Loucy (cell line): ENCODE results near the gene PREX1.

Experiments used
- H2AFZ ChIP-seq: fragments of 200-600 bp; sonication (generic); 2 replicates; pipeline ENCODE4 v1.6.0; 2016; ENCODE audit warnings: antibody characterized with exemption, mild to moderate bottlenecking, low read length, moderate library complexity
- H3F3A ChIP-seq: fragments of 200-600 bp; 2 replicates; pipeline ENCODE4 v1.6.0; 2016; ENCODE audit warnings: antibody characterized with exemption, low read depth, mild to moderate bottlenecking
- H3K27me3 ChIP-seq: fragments of 200-600 bp; sonication (generic); 2 replicates; pipeline ENCODE4 v1.6.1; 2014; ENCODE audit warnings: low read length, mild to moderate bottlenecking; ENCODE audit not compliant: insufficient read depth, poor library complexity, severe bottlenecking
- H3K36me3 ChIP-seq: fragments of 200-600 bp; sonication (generic); 2 replicates; pipeline ENCODE4 v1.6.1; 2016; ENCODE audit warnings: low read length; ENCODE audit not compliant: insufficient read depth
- H3K4me1 ChIP-seq: fragments of 200-600 bp; sonication (generic); 2 replicates; pipeline ENCODE4 v1.5.1; 2014; ENCODE audit warnings: low read length, mild to moderate bottlenecking; ENCODE audit not compliant: insufficient read depth, poor library complexity, severe bottlenecking
- H3K4me2 ChIP-seq: fragments of 200-600 bp; sonication (generic); 2 replicates; pipeline ENCODE4 v1.6.0; 2014; ENCODE audit warnings: antibody characterized with exemption, low read length, low read depth, mild to moderate bottlenecking; ENCODE audit not compliant: poor library complexity, severe bottlenecking
- H3K4me3 ChIP-seq: fragments of 200-600 bp; sonication (generic); 2 replicates; pipeline ENCODE4 v1.5.1; 2014; ENCODE audit warnings: low read length, mild to moderate bottlenecking, mixed read lengths; ENCODE audit not compliant: poor library complexity, severe bottlenecking
- H3K79me2 ChIP-seq: fragments of 200-600 bp; sonication (generic); 2 replicates; pipeline ENCODE4 v1.6.1; 2014; ENCODE audit warnings: low read length; ENCODE audit not compliant: insufficient read depth
- H3K9ac ChIP-seq: fragments of 200-600 bp; sonication (generic); 2 replicates; pipeline ENCODE4 v1.6.0; 2014; ENCODE audit warnings: mild to moderate bottlenecking, low read depth, low read length, moderate library complexity; ENCODE audit not compliant: poor library complexity, severe bottlenecking
- H3K9me2 ChIP-seq: fragments of 200-600 bp; sonication (generic); replicated peaks from 2 replicates; pipeline ENCODE4 v1.6.1; 2016; ENCODE audit warnings: low read depth, low read length, mixed read lengths
- H3K9me3 ChIP-seq: fragments of 200-600 bp; sonication (generic); 2 replicates; pipeline ENCODE4 v1.6.1; 2014; ENCODE audit warnings: mild to moderate bottlenecking, antibody characterized with exemption, low read length, low read depth; ENCODE audit not compliant: insufficient read depth
- H4K20me1 ChIP-seq: fragments of 200-600 bp; sonication (generic); 2 replicates; pipeline ENCODE4 v1.6.0; 2014; ENCODE audit warnings: antibody characterized with exemption, low read length, mild to moderate bottlenecking; ENCODE audit not compliant: insufficient read depth, poor library complexity, severe bottlenecking
- CTCF ChIP-seq: fragments of 200-600 bp; sonication (generic); conservative IDR thresholded peaks from 2 replicates; pipeline ENCODE4 v1.5.1; 2014; ENCODE audit warnings: mild to moderate bottlenecking, antibody characterized with exemption, low read length
- EZH2phosphoT487 ChIP-seq: fragments of 200-600 bp; IDR thresholded peaks from 2 replicates; pipeline ENCODE4 v1.6.1; 2018; ENCODE audit warnings: antibody characterized with exemption, mild to moderate bottlenecking, moderate library complexity, borderline replicate concordance

Gene PREX1

GRCh38 chr20:48789781-48790472, 37.9 kb downstream of the PREX1 start:
- peaks cover 12% of the 10 kb centered on the region for H3K4me1 ChIP-seq
- H4K20me1 ChIP-seq = peaks cover 5% of the 10 kb centered on the region
- H2AFZ ChIP-seq = no peak overlapping the region
- H3F3A ChIP-seq = no peaks in the 10 kb centered on the region
- H3K4me3 ChIP-seq = no peak overlapping the region
- no peaks in the 10 kb centered on the region for H3K36me3 ChIP-seq
- no peak overlapping the region for H3K4me2 ChIP-seq
- H3K9me3 ChIP-seq = no peaks in the 10 kb centered on the region
- H3K9me2 ChIP-seq = no peaks in the 10 kb centered on the region
- TF ChIP-seq EZH2phosphoT487 (no peak), CTCF (no peak)
- no peaks in the 10 kb centered on the region for H3K27me3 ChIP-seq
- no peak overlapping the region for H3K9ac ChIP-seq
- H3K79me2 ChIP-seq = peaks cover 71% of the 10 kb centered on the region; the same call in 1 of the 2 replicates

GRCh38 chr20:48789185-48789668, 38.6 kb downstream of the PREX1 start:
- Histone ChIP-seq H3K4me1 (peaks cover 12% of the 10 kb centered on the region), H3K4me2 (no peak overlapping the region), H4K20me1 (peaks cover 5% of the 10 kb centered on the region)

GRCh38 chr20:48788486-48789072, 39.2 kb downstream of the PREX1 start:
- Histone ChIP-seq H3K4me1 (peaks cover 19% of the 10 kb centered on the region), H4K20me1 (peaks cover 5% of the 10 kb centered on the region), H3K9ac (no peak overlapping the region), H3K4me2 (no peak overlapping the region), H3K4me3 (no peak overlapping the region), H3K27me3 (no peaks in the 10 kb centered on the region), H3F3A (no peaks in the 10 kb centered on the region), H3K79me2 (peaks cover 66% of the 10 kb centered on the region; the same call in 1 of the 2 replicates), H2AFZ (no peak overlapping the region), H3K36me3 (no peaks in the 10 kb centered on the region), H3K9me2 (no peaks in the 10 kb centered on the region), H3K9me3 (no peaks in the 10 kb centered on the region)
- no peak for TF ChIP-seq CTCF
- TF ChIP-seq EZH2phosphoT487 = no peak

More at GRCh38 chr20:48789185-48789668, 38.6 kb downstream of the PREX1 start:
- no peak overlapping the region for H3K9ac ChIP-seq
- peaks cover 69% of the 10 kb centered on the region; the same call in 1 of the 2 replicates for H3K79me2 ChIP-seq
- no peaks in the 10 kb centered on the region for H3K9me3 ChIP-seq
- H3K27me3 ChIP-seq = no peaks in the 10 kb centered on the region
- no peak overlapping the region for H2AFZ ChIP-seq
- no peak for TF ChIP-seq EZH2phosphoT487
- TF ChIP-seq CTCF = no peak
- H3K9me2 ChIP-seq = no peaks in the 10 kb centered on the region
- H3F3A ChIP-seq = no peaks in the 10 kb centered on the region
- H3K4me3 ChIP-seq = no peak overlapping the region
- no peaks in the 10 kb centered on the region for H3K36me3 ChIP-seq
